MM.1S (cell line): ENCODE measurements around the gene DTX1.

Experiments used
- DNase-seq: peaks from one replicate; pipeline ENCODE4 v3.0.0-alpha.2; 2015
- H2AFZ ChIP-seq: fragments of 300-600 bp; sonication (generic); 2 replicates; pipeline ENCODE4 v1.6.0; 2016; ENCODE audit warnings: antibody characterized with exemption, low read length
- H3F3A ChIP-seq: fragments of 300-600 bp; sonication (generic); 2 replicates; pipeline ENCODE4 v1.6.1; 2016; ENCODE audit warnings: mild to moderate bottlenecking, antibody characterized with exemption, low read length, moderate library complexity, mixed read lengths; ENCODE audit not compliant: insufficient read depth
- H3K27ac ChIP-seq: fragments of 300-600 bp; sonication (generic); 2 replicates; pipeline ENCODE4 v1.5.1; 2016; ENCODE audit warnings: mild to moderate bottlenecking, low read length
- H3K27me3 ChIP-seq: fragments of 300-600 bp; sonication (generic); replicated peaks from 2 replicates; pipeline ENCODE4 v1.6.0; 2016; ENCODE audit warnings: low read length; ENCODE audit not compliant: insufficient read depth
- H3K36me3 ChIP-seq: fragments of 300-600 bp; sonication (generic); replicated peaks from 2 replicates; pipeline ENCODE4 v1.6.1; 2016; ENCODE audit warnings: mild to moderate bottlenecking, low read length, mixed read lengths; ENCODE audit not compliant: insufficient read depth
- H3K4me1 ChIP-seq: fragments of 300-600 bp; sonication (generic); 2 replicates; pipeline ENCODE4 v1.6.1; 2016; ENCODE audit warnings: low read length, mixed read lengths
- H3K4me2 ChIP-seq: fragments of 300-600 bp; sonication (generic); 2 replicates; pipeline ENCODE4 v1.6.0; 2016; ENCODE audit warnings: low read depth, low read length
- H3K4me3 ChIP-seq: fragments of 300-600 bp; sonication (generic); 2 replicates; pipeline ENCODE4 v1.5.1; 2016; ENCODE audit warnings: low read length, mixed read lengths
- H3K79me2 ChIP-seq: fragments of 300-600 bp; sonication (generic); 2 replicates; pipeline ENCODE4 v1.6.1; 2016; ENCODE audit warnings: mixed run types, low read length, mixed read lengths
- H3K9ac ChIP-seq: fragments of 300-600 bp; sonication (generic); 2 replicates; pipeline ENCODE4 v1.6.1; 2016; ENCODE audit warnings: low read length, mixed read lengths
- H3K9me2 ChIP-seq: fragments of 300-600 bp; sonication (generic); replicated peaks from 2 replicates; pipeline ENCODE4 v1.6.1; 2016; ENCODE audit warnings: mild to moderate bottlenecking, low read length, mixed read lengths; ENCODE audit not compliant: insufficient read depth
- H3K9me3 ChIP-seq: fragments of 300-600 bp; sonication (generic); replicated peaks from 2 replicates; pipeline ENCODE4 v1.6.1; 2016; ENCODE audit warnings: mild to moderate bottlenecking, low read length, mixed read lengths; ENCODE audit not compliant: insufficient read depth
- H4K20me1 ChIP-seq: fragments of 300-600 bp; sonication (generic); 2 replicates; pipeline ENCODE4 v1.6.1; 2016; ENCODE audit warnings: mild to moderate bottlenecking, low read length, moderate library complexity, mixed read lengths; ENCODE audit not compliant: insufficient read depth
- CTCF ChIP-seq: fragments of 300-600 bp; sonication (generic); IDR thresholded peaks from 2 replicates; pipeline ENCODE4 v1.5.1; 2016; ENCODE audit warnings: antibody characterized with exemption, low read length, mixed read lengths
- EZH2 ChIP-seq: fragments of 300-600 bp; sonication (generic); optimal IDR thresholded peaks from 2 replicates; pipeline ENCODE3; 2017; ENCODE audit warnings: low read depth, mild to moderate bottlenecking, antibody characterized with exemption, low read length, mixed read lengths
- EZH2phosphoT487 ChIP-seq: fragments of 300-600 bp; sonication (generic); IDR thresholded peaks from 2 replicates; pipeline ENCODE4 v1.6.1; 2018; ENCODE audit warnings: antibody characterized with exemption, low read length

Gene DTX1

DNA sequence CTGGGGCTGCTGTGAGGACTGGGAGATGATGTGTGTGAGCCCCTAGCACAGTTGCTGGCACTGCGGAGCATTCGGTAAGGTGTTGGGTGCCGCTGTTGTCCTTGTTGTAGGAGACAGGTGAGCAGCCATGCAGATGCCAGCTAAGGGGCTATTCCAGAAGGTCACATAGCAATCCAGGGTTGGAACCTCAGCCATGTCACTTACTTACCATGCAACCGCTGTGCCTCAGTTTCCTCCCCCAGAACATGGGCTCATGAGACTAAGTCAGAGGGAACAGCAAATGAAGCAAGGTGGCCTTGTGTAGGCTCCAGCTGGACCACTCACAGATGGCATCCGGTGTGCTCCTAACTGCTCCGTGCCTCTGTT is 13.2 kb downstream of the DTX1 start:
- no peak overlapping the region for H3K27ac ChIP-seq
- no peak for DNase-seq
- H3K79me2 ChIP-seq: no peaks in the 10 kb centered on the region
- H3K27me3 ChIP-seq: no peaks in the 10 kb centered on the region
- no peaks in the 10 kb centered on the region for H3K9me3 ChIP-seq
- H4K20me1 ChIP-seq: no peaks in the 10 kb centered on the region
- no peaks in the 10 kb centered on the region for H3K36me3 ChIP-seq
- H3K9me2 ChIP-seq: no peaks in the 10 kb centered on the region
- TF ChIP-seq CTCF: no peak
- TF ChIP-seq EZH2: no peak
- TF ChIP-seq EZH2phosphoT487: no peak
- H3K9ac ChIP-seq: no peak overlapping the region
- H2AFZ ChIP-seq: no peak overlapping the region
- H3F3A ChIP-seq: no peaks in the 10 kb centered on the region
- no peaks in the 10 kb centered on the region for H3K4me1 ChIP-seq
- H3K4me3 ChIP-seq: no peak overlapping the region
- H3K4me2 ChIP-seq: no peak overlapping the region

DNA sequence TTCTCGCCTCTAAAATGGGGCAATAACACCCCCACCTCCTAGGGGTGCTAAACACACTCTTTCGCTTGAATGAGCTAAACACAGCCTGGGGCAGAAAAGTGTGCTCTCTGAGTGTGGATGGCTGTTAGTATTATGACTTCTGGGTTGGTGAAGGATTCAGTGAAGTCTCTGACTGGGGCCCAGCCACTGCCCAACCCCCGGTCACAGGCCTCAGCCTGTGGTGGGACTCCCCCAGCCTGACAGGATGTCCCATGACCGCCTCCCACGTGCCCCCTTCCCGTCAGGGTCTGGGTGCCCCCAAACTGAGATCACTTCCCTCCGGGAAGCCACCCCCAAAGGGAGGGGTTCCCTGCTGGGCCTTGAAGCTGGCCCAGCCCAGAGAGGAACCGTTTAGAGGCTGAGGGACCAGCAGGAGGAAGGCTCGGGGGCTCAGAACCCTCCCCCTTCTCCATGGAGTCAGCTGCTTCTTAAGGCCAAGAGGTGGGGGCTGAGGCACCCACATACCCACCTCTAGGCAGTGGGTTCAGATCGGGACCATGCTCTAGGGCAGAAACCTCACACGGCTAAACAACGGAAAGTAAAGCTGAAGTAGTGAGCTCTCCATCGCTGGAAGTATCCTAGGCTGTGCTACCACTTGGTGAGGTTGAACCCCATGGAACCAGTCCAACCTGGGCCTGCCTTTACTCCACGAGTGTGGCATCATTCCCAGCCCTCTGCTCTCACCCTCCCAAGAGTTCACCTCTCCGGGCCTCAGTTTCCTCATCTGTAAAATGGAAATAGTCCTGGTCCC is 13.8 kb downstream of the DTX1 start:
- Histone ChIP-seq H3K4me1 (no peaks in the 10 kb centered on the region), H3K27ac (no peak overlapping the region), H3K27me3 (no peaks in the 10 kb centered on the region), H3K9ac (no peak overlapping the region), H4K20me1 (no peaks in the 10 kb centered on the region), H3K36me3 (no peaks in the 10 kb centered on the region), H3K4me2 (no peak overlapping the region), H3K9me2 (no peaks in the 10 kb centered on the region), H3K4me3 (no peak overlapping the region), H3K9me3 (no peaks in the 10 kb centered on the region), H3K79me2 (no peaks in the 10 kb centered on the region), H3F3A (no peaks in the 10 kb centered on the region), H2AFZ (no peak overlapping the region)
- TF ChIP-seq EZH2phosphoT487 (no peak), CTCF (no peak), EZH2 (no peak)
- DNase-seq: no peak

- no peaks in the 10 kb centered on the region for H3F3A ChIP-seq
- H3K79me2 ChIP-seq: no peaks in the 10 kb centered on the region
- no peaks in the 10 kb centered on the region for H3K4me1 ChIP-seq
- no peak for TF ChIP-seq CTCF
- TF ChIP-seq EZH2: no peak
- no peak for TF ChIP-seq EZH2phosphoT487
- H3K9me2 ChIP-seq: no peaks in the 10 kb centered on the region
- no peak overlapping the region for H3K27ac ChIP-seq
- no peaks in the 10 kb centered on the region for H4K20me1 ChIP-seq
- DNase-seq: no peak
- H3K9ac ChIP-seq: no peak overlapping the region
- no peaks in the 10 kb centered on the region for H3K36me3 ChIP-seq
- H2AFZ ChIP-seq: no peak overlapping the region
- no peak overlapping the region for H3K4me3 ChIP-seq
- no peak overlapping the region for H3K4me2 ChIP-seq
- H3K9me3 ChIP-seq: no peaks in the 10 kb centered on the region
- H3K27me3 ChIP-seq: no peaks in the 10 kb centered on the region
Measured at GRCh38 chr12:113071135-113072112, 14.9 kb downstream of the DTX1 start.
